Measurements from ENCODE around the gene SKAP1.

SKAP1 gene

DNA sequence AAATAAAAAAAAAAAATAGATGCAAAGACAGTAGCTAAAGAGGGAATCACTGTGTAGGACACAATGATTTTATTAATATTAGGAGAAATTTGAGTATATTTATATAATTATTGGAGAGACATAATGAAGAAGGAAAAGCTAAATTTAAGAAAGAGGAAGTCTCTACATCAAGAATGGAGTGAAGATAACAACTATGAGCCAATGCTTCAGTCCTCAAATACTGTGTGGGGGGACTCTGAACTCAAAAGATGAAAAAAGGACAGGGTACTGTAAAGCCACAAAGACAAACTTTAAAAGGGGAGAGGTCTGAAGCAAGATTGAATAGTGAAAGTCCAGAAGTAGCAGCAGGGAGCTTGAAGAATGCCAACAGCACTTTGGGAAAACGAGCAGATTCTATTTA is 44.7 kb downstream of the SKAP1 start:
- no peak for DNase-seq
- TF ChIP-seq, protein P1, sequence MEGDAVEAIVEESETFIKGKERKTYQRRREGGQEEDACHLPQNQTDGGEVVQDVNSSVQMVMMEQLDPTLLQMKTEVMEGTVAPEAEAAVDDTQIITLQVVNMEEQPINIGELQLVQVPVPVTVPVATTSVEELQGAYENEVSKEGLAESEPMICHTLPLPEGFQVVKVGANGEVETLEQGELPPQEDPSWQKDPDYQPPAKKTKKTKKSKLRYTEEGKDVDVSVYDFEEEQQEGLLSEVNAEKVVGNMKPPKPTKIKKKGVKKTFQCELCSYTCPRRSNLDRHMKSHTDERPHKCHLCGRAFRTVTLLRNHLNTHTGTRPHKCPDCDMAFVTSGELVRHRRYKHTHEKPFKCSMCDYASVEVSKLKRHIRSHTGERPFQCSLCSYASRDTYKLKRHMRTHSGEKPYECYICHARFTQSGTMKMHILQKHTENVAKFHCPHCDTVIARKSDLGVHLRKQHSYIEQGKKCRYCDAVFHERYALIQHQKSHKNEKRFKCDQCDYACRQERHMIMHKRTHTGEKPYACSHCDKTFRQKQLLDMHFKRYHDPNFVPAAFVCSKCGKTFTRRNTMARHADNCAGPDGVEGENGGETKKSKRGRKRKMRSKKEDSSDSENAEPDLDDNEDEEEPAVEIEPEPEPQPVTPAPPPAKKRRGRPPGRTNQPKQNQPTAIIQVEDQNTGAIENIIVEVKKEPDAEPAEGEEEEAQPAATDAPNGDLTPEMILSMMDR (IDR thresholded peaks at IDR 0.05), result no peak
- H3K27ac Mint-ChIP-seq, result no peak overlapping the region
- no peak overlapping the region for H3K4me3 Mint-ChIP-seq
- no peaks in the 10 kb centered on the region for H3K9me3 Mint-ChIP-seq
- peaks cover 11% of the 10 kb centered on the region for H3K27me3 Mint-ChIP-seq (ENCODE audit: low read depth, poor library complexity)
- H3K36me3 Mint-ChIP-seq (ENCODE audit: low read depth), result no peaks in the 10 kb centered on the region
- H3K4me1 Mint-ChIP-seq, result peaks cover 6% of the 10 kb centered on the region

DNA sequence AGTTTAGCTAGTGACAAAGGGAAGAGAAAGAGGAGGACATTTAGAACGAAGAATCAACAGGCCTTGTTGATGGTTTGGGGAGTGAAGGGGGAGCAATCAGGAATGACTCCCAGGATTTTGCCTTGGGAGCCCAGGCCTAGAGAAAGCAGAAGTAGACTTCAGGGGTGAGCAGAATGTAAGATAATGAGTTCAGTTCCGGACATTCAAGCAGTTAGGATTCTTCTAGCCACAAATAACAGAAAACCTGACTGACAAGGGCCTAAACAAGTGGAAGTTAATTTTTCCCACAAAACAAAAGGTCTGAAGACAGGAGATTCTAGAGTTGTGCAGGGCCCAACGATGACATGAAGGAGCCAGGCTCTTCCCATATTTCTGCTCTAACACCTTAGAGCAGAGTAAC is 45.9 kb downstream of the SKAP1 start:
- Mint-ChIP-seq H3K4me1 (peaks cover under 1% of the 10 kb centered on the region), H3K27me3 (ENCODE audit: low read depth, poor library complexity) (peaks cover 11% of the 10 kb centered on the region), H3K4me3 (no peak overlapping the region), H3K36me3 (ENCODE audit: low read depth) (no peaks in the 10 kb centered on the region), H3K9me3 (no peaks in the 10 kb centered on the region), H3K27ac (no peak overlapping the region)
- TF ChIP-seq, protein P1 (IDR thresholded peaks at IDR 0.05), result no peak
- no peak for DNase-seq

DNA sequence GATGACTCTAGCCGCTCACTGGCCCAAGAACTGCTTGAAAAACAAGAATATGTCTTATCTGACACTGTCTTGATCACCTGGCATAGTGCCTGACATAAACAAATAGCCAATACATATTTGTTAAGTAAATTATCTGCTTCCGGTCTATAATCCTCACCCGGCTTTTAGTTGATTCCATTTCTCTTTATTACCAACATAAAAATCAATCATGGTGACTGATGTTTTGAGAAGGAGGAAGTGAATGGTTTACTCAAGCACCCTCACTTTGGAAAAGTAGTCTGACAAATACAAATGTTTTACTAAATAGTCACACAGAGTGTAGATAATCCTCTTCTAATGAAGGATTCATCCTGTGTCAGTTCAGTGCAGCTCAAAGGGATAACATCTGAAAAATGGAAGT is 47.0 kb downstream of the SKAP1 start:
- TF ChIP-seq, protein P1 (IDR thresholded peaks at IDR 0.05), result no peak
- Mint-ChIP-seq H3K27ac (no peak overlapping the region), H3K4me3 (no peak overlapping the region), H3K9me3 (no peaks in the 10 kb centered on the region), H3K27me3 (ENCODE audit: low read depth, poor library complexity) (peaks cover 11% of the 10 kb centered on the region), H3K4me1 (no peaks in the 10 kb centered on the region), H3K36me3 (ENCODE audit: low read depth) (no peaks in the 10 kb centered on the region)
- DNase-seq, result no peak

DNA sequence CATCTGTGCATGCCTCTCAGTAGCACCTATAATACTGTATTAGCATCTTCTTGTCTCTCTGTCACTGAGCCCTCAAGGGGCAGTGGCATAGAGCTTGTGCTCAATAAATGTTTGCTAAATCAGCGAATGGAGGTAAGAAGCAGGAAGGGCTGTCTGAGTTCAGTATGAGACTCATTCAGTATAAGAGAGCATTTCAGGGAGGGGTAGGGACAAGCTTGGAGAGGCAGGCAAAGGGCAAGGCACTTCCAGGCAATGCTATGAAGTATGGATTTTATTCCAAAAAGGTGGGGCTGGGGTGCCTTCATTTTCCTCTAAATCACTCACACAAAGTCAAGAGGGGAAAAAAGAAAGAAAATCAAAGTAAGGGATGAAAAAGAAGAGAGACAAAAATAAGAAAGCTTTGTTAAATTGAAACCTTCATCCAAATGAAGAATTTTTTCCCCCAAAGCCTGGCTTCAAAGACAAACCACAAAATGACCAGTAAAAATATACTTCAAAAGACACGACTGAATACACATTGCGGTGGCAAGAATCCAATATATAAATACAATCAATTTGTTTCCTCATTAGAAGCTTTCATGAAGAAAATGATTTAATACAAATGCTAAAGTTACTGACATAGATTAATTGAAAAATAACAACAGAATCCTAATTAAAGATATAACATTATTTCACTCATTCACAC is 51.2 kb downstream of the SKAP1 start:
- Mint-ChIP-seq H3K36me3 (ENCODE audit: low read depth) (no peaks in the 10 kb centered on the region), H3K27ac (no peak overlapping the region)
- TF ChIP-seq, protein P1 (IDR thresholded peaks at IDR 0.05), result no peak

DNA sequence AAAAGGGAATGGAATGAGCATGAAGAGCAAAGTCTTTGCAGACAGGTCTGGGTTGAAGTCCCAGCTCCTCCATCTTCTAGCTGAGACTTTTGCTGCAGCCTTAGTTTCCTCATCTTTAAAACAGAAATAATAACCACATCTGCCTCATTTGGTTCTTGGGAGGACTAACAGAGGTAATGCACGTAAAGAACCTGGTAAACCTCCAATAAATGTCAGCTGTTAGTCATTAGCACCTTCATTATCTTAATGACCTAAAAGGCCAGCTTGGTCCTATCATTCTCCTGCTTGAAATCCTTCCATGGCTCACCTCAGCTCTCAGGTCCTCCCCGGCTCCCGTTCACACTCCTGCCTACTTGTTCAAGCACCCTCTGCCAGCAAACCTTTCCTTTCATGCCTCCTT is 51.8 kb downstream of the SKAP1 start:
- TF ChIP-seq, protein P1 (IDR thresholded peaks at IDR 0.05), result no peak

More for the DNA sequence above, 51.2 kb downstream of the SKAP1 start:
- no peak overlapping the region for H3K4me3 Mint-ChIP-seq
- H3K27me3 Mint-ChIP-seq (ENCODE audit: low read depth, poor library complexity), result peaks cover 3% of the 10 kb centered on the region
- H3K9me3 Mint-ChIP-seq, result no peaks in the 10 kb centered on the region
- peaks cover 3% of the 10 kb centered on the region for H3K4me1 Mint-ChIP-seq
- DNase-seq, result no peak

DNA sequence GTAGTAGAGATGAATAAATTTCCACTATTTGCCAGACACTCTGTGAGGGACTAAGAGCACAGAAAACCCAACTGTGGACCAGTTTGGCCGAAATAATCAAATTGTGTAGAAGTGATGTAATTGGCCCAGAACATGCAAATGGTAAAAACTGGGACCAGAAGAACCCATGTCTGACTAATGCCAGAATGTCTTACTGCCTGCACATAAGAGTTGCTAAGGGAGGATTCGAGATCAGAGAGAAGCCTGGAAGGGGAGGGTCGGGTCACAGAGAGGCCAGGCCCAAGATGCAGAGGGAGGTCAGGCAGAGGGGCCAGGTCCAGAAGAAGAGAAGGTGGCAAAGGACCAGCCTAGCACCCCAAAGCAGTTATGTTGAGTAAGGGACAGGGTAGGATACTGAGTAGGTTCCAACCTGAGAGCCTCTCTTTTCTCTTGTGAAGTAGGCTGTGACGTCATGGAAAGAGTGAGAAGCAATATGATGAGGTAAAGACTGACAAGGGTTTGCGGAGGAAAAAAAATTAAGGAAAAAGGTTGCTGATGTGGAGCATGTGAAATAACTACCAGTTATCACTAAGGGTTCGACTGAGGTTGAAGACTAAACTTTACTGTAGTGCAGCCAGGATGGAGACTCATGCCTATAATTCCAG is 53.2 kb downstream of the SKAP1 start:
- TF ChIP-seq, protein P1 (IDR thresholded peaks at IDR 0.05), result no peak
- no peaks in the 10 kb centered on the region for H3K36me3 Mint-ChIP-seq (ENCODE audit: low read depth)
- no peak for DNase-seq
- H3K4me1 Mint-ChIP-seq, result peaks cover 14% of the 10 kb centered on the region
- H3K27me3 Mint-ChIP-seq (ENCODE audit: low read depth, poor library complexity), result peaks cover 3% of the 10 kb centered on the region
- no peak overlapping the region for H3K27ac Mint-ChIP-seq
- H3K9me3 Mint-ChIP-seq, result no peaks in the 10 kb centered on the region
- H3K4me3 Mint-ChIP-seq, result no peak overlapping the region

More for the DNA sequence above, 51.8 kb downstream of the SKAP1 start:
- Mint-ChIP-seq H3K27ac (no peak overlapping the region), H3K4me3 (no peak overlapping the region), H3K9me3 (no peaks in the 10 kb centered on the region), H3K36me3 (ENCODE audit: low read depth) (no peaks in the 10 kb centered on the region), H3K27me3 (ENCODE audit: low read depth, poor library complexity) (peaks cover 3% of the 10 kb centered on the region), H3K4me1 (peaks cover 9% of the 10 kb centered on the region)
- no peak for DNase-seq

All from nephron progenitor cell (in vitro differentiated cells).